ENCODE data around the gene MAFG. TPM values are rescaled to one million over a fixed set of nuclear protein-coding genes. Genes with fewer than 3 reads are reported as not detected.

The MAFG gene
- total and polyA plus RNA-seq, 2 of the 13 experiments (the other 11 are each of a cell fraction or from before 2014, with no cell fraction given) = 14.5 to 20.0 TPM

DNA sequence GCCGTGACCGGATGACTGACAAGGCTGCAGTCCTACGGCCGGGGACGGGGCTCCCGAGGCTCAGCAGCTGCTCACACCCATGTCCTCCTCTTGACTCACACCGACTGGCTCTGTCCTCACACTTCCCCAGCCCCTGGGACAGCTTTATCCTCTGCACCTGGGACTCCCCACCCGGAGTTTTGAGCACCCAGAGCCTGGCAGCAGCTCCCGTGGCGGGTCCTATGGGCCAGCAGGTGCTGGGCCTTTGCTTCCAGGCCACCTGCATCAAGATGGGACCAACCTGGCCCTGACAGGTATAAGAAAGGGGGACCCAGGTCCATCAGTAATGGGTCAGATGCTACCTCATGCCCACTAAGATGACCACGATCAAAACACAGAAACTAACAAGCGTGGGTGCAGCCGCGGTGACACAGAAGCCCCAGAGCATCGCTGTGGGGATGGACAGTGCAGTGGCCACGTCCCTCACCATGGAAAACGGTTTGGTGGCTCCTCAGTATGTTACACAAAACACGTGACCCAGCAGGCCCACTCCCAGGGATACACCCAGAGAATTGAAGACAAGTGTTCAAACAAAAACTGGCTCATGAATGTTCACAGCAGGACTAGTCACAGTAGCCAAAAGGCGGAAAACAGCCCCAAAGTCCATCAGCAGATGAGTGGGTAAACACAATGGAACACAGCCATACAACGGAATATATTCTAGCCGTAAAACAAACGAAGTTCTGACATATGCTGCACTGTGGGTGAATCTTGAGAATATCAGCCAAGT is 36.7 kb upstream of the MAFG start (continued):
- TF ChIP-seq GMEB2 (CRISPR knock-in tag; IDR thresholded peaks at IDR 0.05; ENCODE audit: low read depth) (no peak), ZMYM4 (CRISPR knock-in tag; IDR thresholded peaks at IDR 0.05) (no peak), IRF2 (CRISPR knock-in tag; IDR thresholded peaks at IDR 0.05) (no peak), HDAC1 (CRISPR knock-in tag; IDR thresholded peaks at IDR 0.05) (peak; percentile 44; the same call in 1 of the 2 replicates), ASH2L (IDR thresholded peaks at IDR 0.05; ENCODE audit: insufficient read length, low read depth, low read length) (peak; percentile 54), ZNF547 (CRISPR knock-in tag; IDR thresholded peaks at IDR 0.05) (0 out of 2 replicates have a peak, but pooled peaks have one; percentile 12), ZSCAN31 (CRISPR knock-in tag; IDR thresholded peaks at IDR 0.05; ENCODE audit: low read depth) (0 out of 2 replicates have a peak, but pooled peaks have one; percentile 50), FOXP1 (IDR thresholded peaks at IDR 0.05) (no peak), FOXP1 (CRISPR knock-in tag; IDR thresholded peaks at IDR 0.05) (peak; percentile 73), ZBTB37 (CRISPR knock-in tag; IDR thresholded peaks at IDR 0.05) (peak; percentile 55; the same call in 1 of the 2 replicates), BCL6 (CRISPR knock-in tag; IDR thresholded peaks at IDR 0.05) (0 out of 2 replicates have a peak, but pooled peaks have one; percentile 26), NFE2L1 (CRISPR knock-in tag; IDR thresholded peaks at IDR 0.05; ENCODE audit: borderline replicate concordance) (peak; percentile 63; the same call in 1 of the 2 replicates), ZNF678 (CRISPR knock-in tag; IDR thresholded peaks at IDR 0.05) (no peak), REL (CRISPR knock-in tag; conservative IDR thresholded peaks at IDR 0.05) (no peak), UBTF (CRISPR knock-in tag; IDR thresholded peaks at IDR 0.05) (peak; percentile 47), ZBTB7B (CRISPR knock-in tag; IDR thresholded peaks at IDR 0.05) (peak; percentile 17; the same call in 1 of the 2 replicates), ATM (IDR thresholded peaks at IDR 0.05; ENCODE audit: borderline replicate concordance) (no peak)
- TF ChIP-seq, protein P1, sequence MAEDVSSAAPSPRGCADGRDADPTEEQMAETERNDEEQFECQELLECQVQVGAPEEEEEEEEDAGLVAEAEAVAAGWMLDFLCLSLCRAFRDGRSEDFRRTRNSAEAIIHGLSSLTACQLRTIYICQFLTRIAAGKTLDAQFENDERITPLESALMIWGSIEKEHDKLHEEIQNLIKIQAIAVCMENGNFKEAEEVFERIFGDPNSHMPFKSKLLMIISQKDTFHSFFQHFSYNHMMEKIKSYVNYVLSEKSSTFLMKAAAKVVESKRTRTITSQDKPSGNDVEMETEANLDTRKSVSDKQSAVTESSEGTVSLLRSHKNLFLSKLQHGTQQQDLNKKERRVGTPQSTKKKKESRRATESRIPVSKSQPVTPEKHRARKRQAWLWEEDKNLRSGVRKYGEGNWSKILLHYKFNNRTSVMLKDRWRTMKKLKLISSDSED (CRISPR knock-in tag; IDR thresholded peaks at IDR 0.05) = no peak
- TF ChIP-seq, protein P2, sequence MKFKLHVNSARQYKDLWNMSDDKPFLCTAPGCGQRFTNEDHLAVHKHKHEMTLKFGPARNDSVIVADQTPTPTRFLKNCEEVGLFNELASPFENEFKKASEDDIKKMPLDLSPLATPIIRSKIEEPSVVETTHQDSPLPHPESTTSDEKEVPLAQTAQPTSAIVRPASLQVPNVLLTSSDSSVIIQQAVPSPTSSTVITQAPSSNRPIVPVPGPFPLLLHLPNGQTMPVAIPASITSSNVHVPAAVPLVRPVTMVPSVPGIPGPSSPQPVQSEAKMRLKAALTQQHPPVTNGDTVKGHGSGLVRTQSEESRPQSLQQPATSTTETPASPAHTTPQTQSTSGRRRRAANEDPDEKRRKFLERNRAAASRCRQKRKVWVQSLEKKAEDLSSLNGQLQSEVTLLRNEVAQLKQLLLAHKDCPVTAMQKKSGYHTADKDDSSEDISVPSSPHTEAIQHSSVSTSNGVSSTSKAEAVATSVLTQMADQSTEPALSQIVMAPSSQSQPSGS (CRISPR knock-in tag; IDR thresholded peaks at IDR 0.05) = no peak
- TF ChIP-seq, protein P3, sequence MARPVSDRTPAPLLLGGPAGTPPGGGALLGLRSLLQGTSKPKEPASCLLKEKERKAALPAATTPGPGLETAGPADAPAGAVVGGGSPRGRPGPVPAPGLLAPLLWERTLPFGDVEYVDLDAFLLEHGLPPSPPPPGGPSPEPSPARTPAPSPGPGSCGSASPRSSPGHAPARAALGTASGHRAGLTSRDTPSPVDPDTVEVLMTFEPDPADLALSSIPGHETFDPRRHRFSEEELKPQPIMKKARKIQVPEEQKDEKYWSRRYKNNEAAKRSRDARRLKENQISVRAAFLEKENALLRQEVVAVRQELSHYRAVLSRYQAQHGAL (CRISPR knock-in tag; IDR thresholded peaks at IDR 0.05; ENCODE audit: not compliant biosample characterization) = no peak

All from HepG2 (cell line).